Activated effector memory CD4-positive, alpha-beta T cell treated with anti-CD3 and anti-CD28 coated beads, Interleukin-2, amount 50 U/mL, for 16 hours (primary cell): ENCODE results near the gene PTPRU.

Source experiments
- DNase-seq: peaks from one replicate; pipeline ENCODE4 v3.0.0-alpha.2; 2020

Gene PTPRU

DNA sequence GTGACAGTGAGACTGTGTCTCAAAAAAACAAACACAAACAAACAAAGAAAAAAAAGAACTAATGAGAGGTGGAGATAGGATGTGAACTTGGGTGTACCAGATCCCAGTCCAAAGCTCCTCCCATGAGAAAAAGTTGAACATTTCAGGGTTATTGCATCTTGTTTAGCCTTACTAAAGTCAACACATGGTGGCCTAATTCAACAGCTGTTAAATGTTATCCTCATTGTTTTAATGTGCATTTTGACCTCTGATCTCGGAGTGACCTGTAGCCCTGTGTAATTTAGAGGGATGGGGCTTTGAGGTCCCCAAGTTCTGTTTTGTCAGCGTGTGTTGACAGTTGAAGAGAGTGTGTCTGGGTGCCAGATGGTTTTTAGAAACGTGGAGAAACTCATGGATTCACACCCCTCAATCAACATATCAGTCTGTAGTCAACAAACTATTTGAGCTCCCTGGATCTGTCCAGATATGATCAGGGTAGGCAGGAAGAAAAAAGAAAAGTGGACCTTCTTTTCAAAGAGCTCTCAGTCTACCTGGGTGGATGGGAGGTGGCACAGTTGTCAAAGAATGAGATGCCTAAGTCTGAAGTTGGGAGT, 34.7 kb downstream of the PTPRU start:
- peak; percentile 31 for DNase-seq

DNA sequence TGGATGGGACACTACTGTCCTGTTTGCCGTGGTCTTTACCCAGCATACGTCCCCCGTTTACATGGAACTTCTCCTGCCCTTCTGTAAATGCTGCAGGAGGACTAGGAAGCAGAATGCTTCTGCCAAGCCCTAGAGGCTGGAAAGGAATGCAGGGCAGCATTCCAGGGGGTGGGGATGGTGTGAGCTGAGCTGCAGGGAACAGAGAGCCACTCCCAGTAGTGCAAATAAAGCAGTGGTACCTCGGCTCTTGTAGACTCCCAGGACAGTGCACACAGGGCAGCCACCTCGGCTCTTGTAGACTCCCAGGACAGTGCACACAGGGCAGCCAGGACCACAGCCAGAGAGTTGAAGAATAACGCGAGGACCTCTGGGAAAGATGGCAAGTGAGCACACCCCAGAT, 35.4 kb downstream of the PTPRU start:
- DNase-seq, result peak; percentile 25

DNA sequence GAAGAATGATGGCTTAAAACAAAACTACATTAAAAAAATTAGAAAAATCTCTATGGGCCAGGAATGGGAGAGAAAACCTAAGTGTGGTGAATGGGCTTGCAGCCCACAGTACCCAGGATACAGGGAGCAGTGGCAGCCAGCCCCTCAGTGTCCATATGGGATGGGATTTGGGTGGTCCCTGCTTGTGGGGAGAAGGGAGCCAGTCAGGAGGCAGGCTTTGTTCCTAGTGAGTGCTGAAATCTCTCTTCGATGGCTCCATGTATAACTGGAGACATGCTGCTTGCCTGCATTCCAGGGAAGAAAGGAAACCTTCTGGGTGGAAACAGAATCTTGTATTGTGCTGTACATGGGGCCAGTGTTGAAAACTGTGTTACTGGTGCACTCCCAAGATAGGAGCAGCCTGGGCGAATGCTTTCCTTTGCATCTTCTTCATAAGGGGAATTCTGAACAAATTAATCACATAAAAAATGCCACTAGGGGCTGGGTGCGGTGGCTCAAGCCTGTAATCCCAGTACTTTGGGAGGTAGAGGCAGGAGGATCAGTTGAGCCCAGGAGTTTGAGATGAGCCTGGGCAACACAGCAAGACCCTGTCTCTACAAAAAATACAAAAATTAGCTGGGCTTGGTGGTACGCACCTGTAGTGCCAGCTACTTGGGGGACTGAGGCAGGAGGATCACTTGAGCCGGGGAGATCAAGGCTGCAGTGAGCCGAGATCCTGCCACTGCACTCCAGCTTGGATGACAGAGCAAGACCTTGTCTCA, 36.0 kb downstream of the PTPRU start:
- DNase-seq, result peak; percentile 1

DNA sequence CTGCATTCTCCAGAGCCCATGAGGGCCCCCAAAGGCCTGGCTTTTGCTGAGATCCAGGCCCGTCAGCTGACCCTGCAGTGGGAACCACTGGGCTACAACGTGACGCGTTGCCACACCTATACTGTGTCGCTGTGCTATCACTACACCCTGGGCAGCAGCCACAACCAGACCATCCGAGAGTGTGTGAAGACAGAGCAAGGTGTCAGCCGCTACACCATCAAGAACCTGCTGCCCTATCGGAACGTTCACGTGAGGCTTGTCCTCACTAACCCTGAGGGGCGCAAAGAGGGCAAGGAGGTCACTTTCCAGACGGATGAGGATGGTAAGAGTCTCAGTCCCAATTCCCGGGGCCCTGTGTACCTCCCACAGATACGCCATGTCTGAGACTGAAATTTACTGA, 39.1 kb downstream of the PTPRU start:
- peak; percentile 43 for DNase-seq

DNA sequence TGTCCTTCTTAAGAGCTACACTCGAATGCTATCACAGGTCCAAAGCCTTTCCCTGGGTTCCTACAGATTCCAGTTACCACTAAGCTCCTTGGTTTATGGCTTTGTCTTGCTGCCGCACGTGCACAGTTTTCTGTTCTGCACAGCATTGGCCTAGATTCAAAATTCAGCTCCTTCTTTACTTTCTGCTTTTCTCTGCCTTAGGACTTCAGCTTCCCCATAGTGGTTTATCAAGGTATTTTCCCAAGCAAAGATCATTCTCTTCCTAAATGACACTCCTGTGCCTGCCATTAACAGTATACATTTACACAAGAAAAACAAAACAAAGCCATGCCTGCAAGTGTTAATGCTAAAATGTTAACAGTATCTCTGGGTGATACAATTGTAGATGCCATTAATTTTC, 41.8 kb downstream of the PTPRU start:
- DNase-seq, result no peak

DNA sequence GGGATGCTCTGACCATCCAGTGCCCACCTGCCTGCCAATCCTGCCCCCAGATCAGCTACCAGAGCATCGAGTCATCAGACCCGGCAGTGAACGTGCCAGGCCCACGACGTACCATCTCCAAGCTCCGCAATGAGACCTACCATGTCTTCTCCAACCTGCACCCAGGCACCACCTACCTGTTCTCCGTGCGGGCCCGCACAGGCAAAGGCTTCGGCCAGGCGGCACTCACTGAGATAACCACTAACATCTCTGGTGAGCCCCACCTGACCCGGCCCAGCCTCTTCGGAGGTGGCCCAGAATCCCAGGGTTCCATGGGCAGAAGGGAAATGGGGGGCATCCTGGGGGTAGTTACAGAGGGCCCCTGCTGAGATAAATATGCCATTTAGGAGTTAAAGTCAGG, 43.1 kb downstream of the PTPRU start:
- DNase-seq, result peak; percentile 57

DNA sequence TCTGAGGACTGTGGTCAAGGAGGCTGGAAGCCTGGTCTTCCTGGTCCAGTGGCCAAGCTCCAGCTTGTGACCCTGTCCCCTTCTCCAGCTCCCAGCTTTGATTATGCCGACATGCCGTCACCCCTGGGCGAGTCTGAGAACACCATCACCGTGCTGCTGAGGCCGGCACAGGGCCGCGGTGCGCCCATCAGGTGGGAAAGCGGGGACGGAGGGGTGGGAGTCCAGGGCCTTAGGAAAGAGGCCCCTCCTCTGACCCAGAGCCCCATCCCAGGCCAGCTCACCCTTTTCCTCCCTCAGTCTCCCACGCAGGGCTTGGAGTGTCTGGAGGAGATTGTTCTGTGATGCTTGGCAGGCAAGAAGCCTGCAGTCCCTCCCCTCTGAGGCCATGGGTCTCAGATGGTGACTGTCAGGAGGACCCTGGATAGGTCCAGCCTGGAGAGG, 43.6 kb downstream of the PTPRU start:
- peak; percentile 54 for DNase-seq

DNA sequence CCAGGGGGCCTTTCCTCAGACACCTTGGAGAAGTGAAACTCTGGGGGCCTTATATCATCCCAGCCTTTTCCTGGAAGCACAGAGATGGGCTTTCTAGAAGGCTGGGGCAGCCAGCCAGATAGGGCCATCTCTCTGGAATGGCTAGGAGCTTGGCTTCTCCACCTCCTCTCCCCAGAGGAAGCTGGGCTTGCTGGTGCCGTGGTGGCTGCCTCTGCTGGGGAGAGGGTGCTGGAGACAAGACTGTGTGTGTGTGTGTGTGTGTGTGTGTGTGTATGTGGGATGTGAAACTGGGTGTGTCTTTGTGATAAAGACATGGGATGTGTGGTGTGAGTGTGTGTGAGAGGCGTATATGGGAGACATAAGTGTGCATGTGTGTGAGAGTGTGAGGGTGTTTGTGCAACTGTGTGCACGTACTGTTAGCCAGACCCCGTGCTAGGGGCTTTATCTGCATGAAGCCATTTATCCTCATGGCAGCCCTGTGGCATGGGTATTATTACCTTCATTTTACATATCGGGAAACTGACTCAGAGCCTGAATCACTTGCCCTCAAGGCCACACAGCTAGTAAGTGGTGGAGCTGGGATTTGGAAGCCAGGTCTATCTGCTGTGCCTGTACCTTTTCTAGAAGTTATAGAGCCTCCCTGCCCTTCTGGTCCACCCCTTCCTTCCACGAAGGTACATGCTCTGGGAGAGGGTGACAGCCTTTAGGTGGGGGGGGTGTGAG, 44.2 kb downstream of the PTPRU start:
- DNase-seq, result peak; percentile 44

DNA sequence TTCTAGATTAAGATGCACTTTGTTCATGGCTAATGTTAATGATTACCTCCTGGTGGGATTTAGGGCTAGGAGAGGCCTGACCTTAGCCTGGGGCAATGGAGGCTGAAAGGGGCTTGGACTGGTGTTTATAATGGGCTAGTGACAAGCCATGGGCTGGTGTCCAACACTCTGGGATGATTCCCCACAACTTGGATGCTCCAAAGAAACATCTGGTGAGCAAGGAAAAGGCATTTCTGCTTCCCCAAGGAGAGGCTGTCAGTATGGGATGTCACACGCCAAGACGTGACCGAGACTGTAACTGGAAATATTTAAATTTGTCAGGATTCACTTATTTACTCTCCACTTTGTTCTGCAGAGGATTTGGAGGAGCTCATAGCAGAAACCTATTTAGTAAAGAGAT, 45.2 kb downstream of the PTPRU start:
- no peak for DNase-seq

DNA sequence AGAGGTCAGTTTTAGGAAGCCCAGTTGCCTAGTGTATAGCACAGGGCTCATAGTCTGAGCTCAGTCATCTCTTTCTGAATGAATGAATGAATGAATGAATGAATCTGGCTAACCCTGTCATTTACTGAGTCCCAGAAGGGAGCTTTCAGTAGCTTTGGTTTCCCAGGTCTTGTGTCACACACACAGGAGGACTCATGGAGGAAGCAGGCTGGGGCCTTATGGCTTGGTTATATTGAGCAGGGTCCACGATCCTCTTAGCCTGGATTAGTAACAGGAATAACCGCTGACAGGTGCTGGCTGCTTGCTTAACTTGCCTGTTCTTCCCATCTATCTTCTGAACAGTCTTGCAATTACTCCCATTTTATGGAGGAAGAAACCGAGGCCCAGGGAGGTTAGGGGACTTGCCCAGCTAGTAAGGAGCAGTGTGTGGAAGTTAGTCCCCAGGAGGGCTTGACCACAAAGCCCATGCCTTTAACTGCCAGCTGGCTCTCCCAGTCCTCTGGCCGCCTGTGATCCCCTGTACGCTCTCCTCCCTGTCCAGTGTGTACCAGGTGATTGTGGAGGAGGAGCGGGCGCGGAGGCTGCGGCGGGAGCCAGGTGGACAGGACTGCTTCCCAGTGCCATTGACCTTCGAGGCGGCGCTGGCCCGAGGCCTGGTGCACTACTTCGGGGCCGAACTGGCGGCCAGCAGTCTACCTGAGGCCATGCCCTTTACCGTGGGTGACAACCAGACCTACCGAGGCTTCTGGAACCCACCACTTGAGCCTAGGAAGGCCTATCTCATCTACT, 46.0 kb downstream of the PTPRU start:
- DNase-seq, result peak; percentile 55

DNA sequence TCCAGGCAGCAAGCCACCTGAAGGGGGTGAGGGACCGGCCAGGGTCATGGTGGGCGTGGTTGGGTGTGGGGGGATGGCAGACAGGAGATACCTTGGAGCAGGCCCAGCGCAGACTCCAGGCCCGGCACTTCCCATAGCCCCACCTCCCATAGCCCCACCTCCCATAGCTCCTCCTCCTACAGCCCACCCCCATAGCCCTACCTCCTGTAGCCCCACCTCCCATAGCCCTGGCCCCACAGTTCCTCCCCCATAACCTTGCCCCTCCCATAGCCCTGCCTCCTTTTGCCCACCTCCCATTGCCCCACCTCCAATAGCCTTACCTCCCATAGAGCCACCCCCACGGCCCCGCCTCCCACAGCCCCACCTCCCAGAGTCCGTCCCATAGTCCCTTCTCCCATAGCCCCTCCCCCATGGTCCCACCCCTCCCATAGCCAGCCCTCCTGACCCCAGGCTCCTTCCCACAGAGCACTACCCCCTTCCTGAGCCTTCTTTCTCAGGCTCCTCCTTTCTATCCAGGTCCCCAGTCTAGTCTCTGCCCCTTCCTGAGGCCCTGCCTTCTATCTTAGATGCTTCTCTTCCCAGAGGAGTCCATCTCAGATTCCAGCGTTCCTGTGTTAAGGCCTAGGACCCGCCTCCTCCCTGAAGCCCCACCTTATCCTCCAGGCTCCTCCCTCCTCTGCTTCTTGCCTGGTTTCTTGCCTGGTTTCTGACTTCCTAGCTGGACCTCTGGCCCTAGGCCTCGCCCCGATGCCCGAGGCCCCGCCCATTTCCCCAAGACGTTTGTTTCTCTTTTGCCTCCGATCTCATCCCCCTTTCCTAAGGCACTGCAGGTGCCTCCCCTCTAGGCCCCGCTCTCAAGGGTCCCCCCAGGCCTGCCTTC, 46.8 kb downstream of the PTPRU start:
- DNase-seq, result peak; percentile 63

DNA sequence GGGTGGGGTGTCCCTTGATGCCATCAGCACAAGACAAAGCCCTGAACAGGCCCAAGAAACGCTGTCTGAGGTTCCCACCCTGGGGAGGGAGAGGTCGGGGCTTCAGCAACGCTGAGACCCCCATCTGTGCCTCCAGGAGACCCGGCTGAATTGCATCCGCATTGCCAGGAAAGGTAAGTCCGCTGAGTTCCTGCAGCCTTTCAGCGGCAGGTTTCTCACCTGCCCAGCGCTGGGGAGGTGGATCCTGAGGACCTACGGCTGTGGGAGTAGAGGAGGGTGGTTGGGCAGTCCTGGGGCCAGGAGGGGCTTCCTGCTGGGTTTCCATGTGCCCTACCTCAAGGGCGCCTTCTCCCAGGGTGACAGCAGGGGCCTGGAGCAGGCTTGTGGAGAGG, 47.5 kb downstream of the PTPRU start:
- DNase-seq, result no peak

DNA sequence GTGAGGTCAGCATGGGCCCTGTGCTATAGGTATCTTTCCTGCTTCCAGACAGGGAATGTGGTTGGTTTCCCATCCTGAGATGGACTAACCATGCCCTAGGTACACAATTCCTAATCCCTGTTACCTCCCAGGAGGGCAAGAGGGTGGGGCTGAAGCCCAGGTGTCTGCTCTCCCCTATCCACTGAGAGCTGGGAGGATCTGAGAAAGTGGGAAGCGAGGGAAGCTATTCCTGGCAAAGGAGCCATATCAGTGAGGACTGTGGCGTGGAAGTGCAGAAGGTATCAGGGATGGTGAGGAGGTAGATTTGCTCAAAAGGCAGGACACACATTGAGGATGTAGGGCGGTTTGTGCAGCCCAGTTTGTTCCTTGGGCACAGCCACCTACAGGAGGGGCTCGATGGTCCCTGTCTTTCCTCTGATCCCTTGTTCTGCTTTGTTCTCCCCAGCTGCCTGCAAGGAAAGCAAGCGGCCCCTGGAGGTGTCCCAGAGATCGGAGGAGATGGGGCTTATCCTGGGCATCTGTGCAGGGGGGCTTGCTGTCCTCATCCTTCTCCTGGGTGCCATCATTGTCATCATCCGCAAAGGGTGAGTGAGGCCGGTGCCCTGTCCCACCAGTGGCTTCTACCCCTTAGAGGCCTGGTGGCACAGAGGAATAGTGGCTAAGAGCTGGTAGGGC, 48.1 kb downstream of the PTPRU start:
- peak; percentile 55 for DNase-seq

DNA sequence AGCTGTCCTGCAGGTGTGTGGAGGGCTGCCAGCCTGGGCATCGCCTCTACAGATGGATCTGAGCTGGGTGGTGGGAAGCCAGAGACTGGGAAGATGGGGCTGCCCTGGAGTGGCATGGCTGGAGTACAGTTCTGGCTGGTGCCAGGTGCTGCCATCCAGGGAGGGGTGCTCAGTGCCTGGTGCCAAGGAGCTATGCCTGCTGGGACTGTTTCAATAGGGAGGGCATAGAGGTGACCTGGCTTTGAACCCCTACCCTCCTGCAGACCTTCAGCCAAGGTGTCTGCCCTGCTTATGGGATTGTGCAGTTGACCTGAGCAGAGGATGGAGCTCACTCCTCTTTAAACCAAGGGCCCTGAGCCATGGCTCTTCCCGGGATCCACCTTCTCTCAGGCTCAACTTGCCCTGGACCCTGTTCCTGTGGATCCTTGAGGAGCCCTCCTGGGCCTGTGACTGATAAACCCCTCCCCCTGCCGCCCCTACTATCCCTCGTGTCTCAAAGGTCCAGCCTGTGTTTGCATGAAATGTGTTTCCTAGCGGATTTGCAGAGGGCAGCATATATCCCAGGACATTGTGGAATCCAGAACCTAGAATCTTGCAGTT, 48.7 kb downstream of the PTPRU start:
- DNase-seq, result peak; percentile 45

DNA sequence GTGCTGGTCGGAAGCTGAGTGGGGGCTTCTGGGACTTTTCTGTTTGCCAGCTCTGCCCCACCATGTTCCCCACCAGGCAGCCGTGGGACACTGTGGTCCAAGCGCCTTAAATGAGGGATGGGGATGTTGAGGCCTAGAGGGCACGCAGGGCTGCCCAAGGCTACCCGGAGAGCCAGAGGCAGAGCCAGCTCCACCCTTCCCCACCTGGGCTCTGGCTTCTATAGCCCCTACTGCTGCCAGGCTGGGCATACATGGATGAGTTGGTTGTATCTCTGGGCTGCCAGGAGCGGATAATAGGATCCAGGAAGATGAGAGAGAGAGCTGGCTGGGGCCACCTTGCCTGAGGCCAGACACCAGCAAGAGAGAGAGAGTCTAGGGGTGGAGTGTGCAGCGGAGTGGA, 49.4 kb downstream of the PTPRU start:
- peak; percentile 10 for DNase-seq

DNA sequence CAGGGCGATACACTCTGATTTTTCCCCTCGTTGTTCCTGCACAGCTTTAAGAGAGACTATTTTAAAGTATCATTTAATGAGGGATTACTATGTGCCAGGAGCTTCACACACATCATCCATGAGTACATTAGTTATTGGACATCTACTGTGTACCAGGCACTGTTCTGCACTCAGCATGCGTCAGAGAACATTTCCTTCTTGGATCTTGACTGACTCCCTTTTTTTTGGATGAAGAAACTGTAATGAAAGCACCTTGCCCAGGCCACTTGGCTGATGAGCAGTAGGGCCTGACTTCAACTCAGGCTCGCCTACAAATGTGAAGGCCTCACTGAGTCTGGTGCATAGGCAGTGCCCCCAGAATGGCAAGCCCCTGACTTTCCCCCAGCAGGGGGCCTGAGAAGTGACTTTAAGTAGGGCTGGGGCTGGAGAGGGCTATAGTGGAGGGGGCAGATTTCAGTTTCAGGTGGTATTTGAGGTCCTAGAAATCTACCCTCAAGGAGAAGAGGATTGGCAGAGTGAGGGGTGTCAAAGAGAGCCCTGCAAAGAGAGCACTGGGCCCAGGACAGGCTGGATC, 50.0 kb downstream of the PTPRU start:
- DNase-seq, result peak; percentile 61

DNA sequence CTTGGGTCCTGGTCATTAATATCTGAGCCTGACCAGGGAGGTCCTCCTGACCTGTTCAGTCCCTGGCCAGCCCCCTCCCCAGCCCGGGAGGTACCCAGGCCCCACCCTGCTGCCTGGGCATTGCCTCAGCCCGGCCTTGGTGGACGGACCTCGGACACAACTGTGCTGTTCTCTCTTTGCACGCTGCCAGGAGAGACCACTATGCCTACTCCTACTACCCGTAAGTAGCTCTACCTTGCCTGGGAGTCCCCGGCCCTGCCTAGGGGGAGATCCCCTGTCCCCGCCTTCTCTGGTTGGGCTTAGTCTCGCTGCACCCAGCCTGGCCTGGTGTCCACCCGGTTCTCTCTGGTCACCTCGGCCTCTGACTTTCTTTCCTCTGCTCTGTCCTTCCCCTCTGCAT, 53.2 kb downstream of the PTPRU start:
- no peak for DNase-seq

DNA sequence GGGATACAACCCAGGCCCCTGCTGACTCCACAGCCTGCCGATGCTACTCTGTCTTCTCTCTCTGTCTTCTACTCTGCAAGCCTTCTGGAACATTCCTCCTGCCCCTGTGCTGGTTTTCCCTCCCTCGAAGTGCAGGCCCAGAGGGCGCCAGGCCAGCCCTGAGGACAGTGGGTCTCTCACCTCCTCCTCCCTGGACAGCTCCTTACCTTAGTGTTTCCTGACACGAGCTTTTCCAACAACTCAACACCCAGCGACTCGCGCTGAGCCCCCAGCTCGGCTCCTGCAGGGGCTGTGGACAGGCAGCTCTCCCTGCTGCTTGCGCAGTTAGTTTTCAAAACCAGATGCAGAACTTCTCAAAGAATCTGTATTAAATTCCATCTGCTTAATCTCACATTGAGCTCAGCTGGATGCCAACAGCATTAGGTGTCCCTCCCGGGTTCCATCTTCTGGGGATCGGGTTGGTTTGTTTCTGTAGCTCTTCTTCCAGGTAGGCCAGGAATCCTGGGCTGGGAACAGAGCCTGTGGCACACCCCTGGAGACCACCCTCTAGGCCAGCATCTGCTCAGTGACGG, 54.2 kb downstream of the PTPRU start:
- DNase-seq, result no peak

DNA sequence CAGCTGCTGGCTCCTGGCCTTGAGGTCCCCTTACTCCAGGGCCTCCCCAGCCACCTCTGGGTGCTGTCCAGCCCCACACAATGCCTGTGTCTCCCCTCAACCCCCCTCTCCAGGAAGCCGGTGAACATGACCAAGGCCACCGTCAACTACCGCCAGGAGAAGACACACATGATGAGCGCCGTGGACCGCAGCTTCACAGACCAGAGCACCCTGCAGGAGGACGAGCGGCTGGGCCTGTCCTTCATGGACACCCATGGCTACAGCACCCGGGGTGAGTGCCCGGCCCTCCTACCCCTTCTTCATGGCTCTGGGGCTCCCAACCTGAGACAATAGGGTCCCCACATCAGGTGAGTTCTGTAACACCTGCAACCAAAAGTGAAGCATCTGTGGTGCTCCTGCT, 55.4 kb downstream of the PTPRU start:
- DNase-seq, result no peak

DNA sequence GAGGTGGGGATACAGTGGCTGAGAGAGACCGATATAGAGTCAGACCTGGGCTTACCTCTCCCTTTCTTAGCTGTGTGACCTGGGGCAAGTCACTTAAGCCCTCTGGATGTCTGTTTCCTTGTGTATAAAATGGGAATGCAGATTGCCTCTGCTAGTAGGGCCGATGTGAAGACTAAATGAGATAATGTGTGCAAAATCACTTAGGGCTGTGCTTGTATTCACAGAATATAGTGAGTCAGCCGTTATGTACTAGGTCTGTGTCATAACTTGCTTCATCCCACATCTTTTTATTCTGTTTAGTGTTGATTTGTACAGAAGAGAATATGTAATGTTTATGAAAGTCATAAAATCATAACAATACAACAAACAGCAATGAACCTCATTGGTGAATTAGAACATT, 56.0 kb downstream of the PTPRU start:
- no peak for DNase-seq

DNA sequence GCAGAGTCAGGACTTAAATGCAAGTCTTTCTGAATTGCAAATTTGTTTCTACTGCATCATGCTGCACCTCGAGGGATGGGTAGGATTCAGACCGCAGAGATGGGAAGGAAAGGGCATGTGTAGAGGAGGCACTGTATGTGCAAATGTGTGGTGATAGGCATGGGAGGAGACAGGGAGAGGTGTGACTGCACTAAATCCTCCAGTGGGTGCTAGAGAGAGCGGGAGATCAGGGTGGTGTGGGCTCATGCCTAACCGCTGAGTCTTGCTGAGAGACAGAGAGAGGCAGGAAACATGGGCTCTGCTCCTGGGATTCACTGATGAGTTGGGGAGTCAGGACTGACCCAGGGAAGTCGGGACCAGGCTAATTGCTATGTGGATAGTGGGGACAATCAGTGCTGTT, 61.1 kb downstream of the PTPRU start:
- no peak for DNase-seq
